HEK293 (cell line): ENCODE data around the gene MLF2.
"Not testable (repeated sequence)": the region's sequence is repeated elsewhere in the genome, so short reads cannot be mapped to it uniquely, and the experiment has no call there.

ENCODE experiments used
- CTCF ChIA-PET: fragments of 350-600 bp; formaldehyde crosslinking; extraction: SDS; loops from one replicate; lab custom pipeline; 2021; ENCODE audit warnings: antibody characterized with exemption; lab: Yijun Ruan, JAX
- POLR2A ChIA-PET: fragments of 300-600 bp; formaldehyde crosslinking; extraction: SDS; loops from one replicate; lab custom pipeline; 2020; ENCODE audit warnings: antibody characterized with exemption, inconsistent platforms; lab: Yijun Ruan, JAX
- H3K27ac ChIP-seq: fragments of 200-500 bp; sonication (Bioruptor generic); 2 replicates; pipeline ENCODE4 v1.5.1; 2014; ENCODE audit warnings: low read depth, low read length, control low read depth, inconsistent platforms; ENCODE audit errors: extremely low read depth
- H3K36me3 ChIP-seq, 2 experiments: fragments of 200-500 bp in 1 of 2; sonication (Bioruptor generic) in 1 of 2; 1 replicate in 1 of 2; 2 replicates in 1 of 2; pipeline ENCODE4 v1.5.1; 2014 to 2017; ENCODE audit warnings: inconsistent platforms in 2 of 2, low read length in 2 of 2; ENCODE audit not compliant: control insufficient read depth in 2 of 2, insufficient read depth in 1 of 2
- H3K4me1 ChIP-seq: fragments of 200-500 bp; sonication (Bioruptor generic); 2 replicates; pipeline ENCODE4 v1.5.1; 2014; ENCODE audit warnings: mild to moderate bottlenecking, low read length, inconsistent platforms; ENCODE audit not compliant: control insufficient read depth, insufficient read depth
- H3K4me3 ChIP-seq: 2 replicates; pipeline ENCODE4 v1.5.1; 2011; ENCODE audit warnings: low read depth, mild to moderate bottlenecking, control low read depth, low read length, moderate library complexity
- H3K9me3 ChIP-seq: fragments of 200-500 bp; sonication (Bioruptor generic); 2 replicates; pipeline ENCODE4 v1.5.1; 2014; ENCODE audit warnings: low read depth, low read length, inconsistent platforms; ENCODE audit not compliant: control insufficient read depth, insufficient read depth
- SP2 ChIP-seq: fragments of 450-650 bp; formaldehyde crosslinking; IDR thresholded peaks from 2 replicates; pipeline ENCODE4 v1.5.1; 2016; ENCODE audit warnings: missing biosample characterization, missing genetic modification characterization
- TRIM28 ChIP-seq: IDR thresholded peaks from 2 replicates; pipeline ENCODE4 v1.6.1; 2011; ENCODE audit warnings: low read length, control low read depth, borderline replicate concordance
- ZBTB48 ChIP-seq: fragments of 450-650 bp; formaldehyde crosslinking; IDR thresholded peaks from 2 replicates; pipeline ENCODE4 v1.5.1; 2016; ENCODE audit warnings: missing biosample characterization, missing genetic modification characterization
- ZBTB8A ChIP-seq: fragments of 450-650 bp; formaldehyde crosslinking; IDR thresholded peaks from 2 replicates; pipeline ENCODE4 v1.5.1; 2016; ENCODE audit warnings: missing biosample characterization, missing genetic modification characterization
- ZNF133 ChIP-seq: fragments of 450-650 bp; formaldehyde crosslinking; IDR thresholded peaks from 2 replicates; pipeline ENCODE4 v1.5.1; 2016; ENCODE audit warnings: missing biosample characterization, missing genetic modification characterization
- ZNF214 ChIP-seq: fragments of 450-650 bp; formaldehyde crosslinking; IDR thresholded peaks from 2 replicates; pipeline ENCODE4 v1.5.1; 2017; ENCODE audit warnings: missing biosample characterization, mild to moderate bottlenecking, missing genetic modification characterization, borderline replicate concordance
- ZNF223 ChIP-seq: fragments of 450-650 bp; formaldehyde crosslinking; IDR thresholded peaks from 2 replicates; pipeline ENCODE4 v1.5.1; 2016; ENCODE audit warnings: missing biosample characterization, missing genetic modification characterization
- ZNF274 ChIP-seq, 2 experiments: fragments of 200-500 bp in 1 of 2; fragments of 450-650 bp in 1 of 2; sonication (Bioruptor generic) in 1 of 2; formaldehyde crosslinking in 1 of 2; IDR thresholded peaks; 2 replicates each; pipeline versions ENCODE4 v1.5.1 to v1.6.1; 2014 to 2016; ENCODE audit warnings: borderline replicate concordance in 1 of 2, inconsistent platforms in 1 of 2, low read length in 1 of 2, missing biosample characterization in 1 of 2, missing genetic modification characterization in 1 of 2
- ZNF529 ChIP-seq: fragments of 450-650 bp; formaldehyde crosslinking; IDR thresholded peaks from 2 replicates; pipeline ENCODE4 v1.5.1; 2017; ENCODE audit warnings: missing genetic modification characterization, missing biosample characterization; ENCODE audit not compliant: insufficient replicate concordance
- ZNF747 ChIP-seq: fragments of 450-650 bp; formaldehyde crosslinking; IDR thresholded peaks from 2 replicates; pipeline ENCODE4 v1.5.1; 2016; ENCODE audit warnings: missing biosample characterization, missing genetic modification characterization
- TF ChIP-seq, protein P1 (sequence below): fragments of 450-650 bp; formaldehyde crosslinking; IDR thresholded peaks from 2 replicates; pipeline ENCODE4 v1.5.1; 2016; ENCODE audit warnings: missing biosample characterization, missing genetic modification characterization
- TF ChIP-seq, protein P2 (sequence below): fragments of 450-650 bp; formaldehyde crosslinking; IDR thresholded peaks from 2 replicates; pipeline ENCODE4 v1.5.1; 2017; ENCODE audit warnings: missing biosample characterization, missing genetic modification characterization
- TF ChIP-seq, protein P3 (sequence below): fragments of 450-650 bp; formaldehyde crosslinking; conservative IDR thresholded peaks from 2 replicates; pipeline ENCODE4 v1.5.1; 2016; ENCODE audit warnings: low read depth, missing biosample characterization, missing genetic modification characterization
- TF ChIP-seq, protein P4 (sequence below): fragments of 450-650 bp; formaldehyde crosslinking; IDR thresholded peaks from 2 replicates; pipeline ENCODE4 v1.5.1; 2016; ENCODE audit warnings: missing biosample characterization, missing genetic modification characterization
- TF ChIP-seq, protein P5 (sequence below): fragments of 450-650 bp; formaldehyde crosslinking; IDR thresholded peaks from 2 replicates; pipeline ENCODE4 v1.5.1; 2017; ENCODE audit warnings: missing biosample characterization, missing genetic modification characterization
- TF ChIP-seq, protein P6 (sequence below): fragments of 450-650 bp; formaldehyde crosslinking; IDR thresholded peaks from 2 replicates; pipeline ENCODE4 v1.5.1; 2016; ENCODE audit warnings: missing biosample characterization, missing genetic modification characterization

Gene MLF2

DNA sequence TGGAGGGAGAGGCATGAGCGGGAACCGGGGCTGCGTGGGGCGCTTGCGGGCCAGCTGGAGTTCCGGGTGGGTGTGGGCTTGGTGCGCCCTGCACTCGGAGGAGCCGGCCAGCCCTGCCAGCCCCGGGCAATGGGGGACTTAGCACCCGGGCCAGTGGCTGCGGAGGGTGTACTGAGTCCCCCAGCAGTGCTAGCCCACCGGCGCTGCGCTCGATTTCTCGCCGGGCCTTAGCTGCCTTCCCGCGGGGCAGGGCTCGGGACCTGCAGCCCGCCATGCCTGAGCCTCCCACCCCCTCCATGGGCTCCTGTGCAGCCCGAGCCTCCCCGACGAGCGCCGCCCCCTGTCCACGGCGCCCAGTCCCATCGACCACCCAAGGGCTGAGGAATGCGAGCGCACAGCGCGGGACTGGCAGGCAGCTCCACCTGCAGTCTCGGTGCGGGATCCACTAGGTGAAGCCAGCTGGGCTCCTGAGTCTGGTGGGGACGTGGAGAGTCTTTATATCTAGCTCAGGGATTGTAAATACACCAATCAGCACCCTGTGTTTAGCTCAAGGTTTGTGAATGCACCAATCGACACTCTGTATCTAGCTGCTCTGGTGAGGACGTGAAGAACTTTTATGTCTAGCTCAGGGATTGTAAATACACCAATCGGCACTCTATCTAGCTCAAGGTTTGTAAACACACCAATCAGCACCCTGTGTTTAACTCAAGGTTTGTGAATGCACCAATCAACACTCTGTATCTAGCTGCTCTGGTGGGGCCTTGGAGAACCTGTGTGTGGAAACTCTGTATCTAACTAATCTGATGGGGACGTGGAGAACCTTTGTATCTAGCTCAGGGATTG, 36.7 kb downstream of the MLF2 start:
- H3K4me3 ChIP-seq, H3K36me3 ChIP-seq, H3K4me1 ChIP-seq, CTCF ChIA-PET, H3K27ac ChIP-seq, H3K9me3 ChIP-seq: not testable (repeated sequence)
- TF ChIP-seq SP2 (tag by site-specific recombination), result peak; percentile 11; the same call in 1 of the 2 replicates
- POLR2A ChIA-PET, result interaction anchor here (0.8 kb wide), 1 partner anchor 61 kb away, joined by 3 read pairs; no protein-coding TSS in a partner anchor

DNA sequence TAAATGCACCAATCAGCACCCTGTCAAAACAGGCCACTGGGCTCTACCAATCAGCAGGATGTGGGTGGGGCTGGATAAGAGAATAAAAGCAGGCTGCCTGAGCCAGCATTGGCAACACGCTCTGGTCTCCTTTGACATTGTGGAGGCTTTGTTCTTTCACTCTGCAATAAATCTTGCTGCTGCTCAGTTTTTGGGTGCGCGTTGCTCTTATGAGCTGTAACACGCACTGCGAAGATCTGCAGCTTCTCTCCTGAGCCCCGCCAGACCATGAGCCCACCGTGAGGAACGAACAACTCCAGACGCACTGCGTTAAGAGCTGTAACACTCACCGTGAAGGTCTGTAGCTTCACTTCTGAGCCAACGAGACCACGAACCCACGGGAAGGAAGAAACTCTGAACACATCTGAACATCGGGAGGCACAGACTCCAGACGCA, 44.0 kb downstream of the MLF2 start:
- Histone ChIP-seq H3K36me3 (no peaks in the 10 kb centered on the region), H3K9me3 (no peaks in the 10 kb centered on the region), H3K27ac (no peak overlapping the region), H3K4me3 (no peak overlapping the region), H3K4me1 (no peaks in the 10 kb centered on the region)
- no peak for TF ChIP-seq ZNF223 (tag by site-specific recombination)
- no peak for TF ChIP-seq ZNF133 (tag by site-specific recombination)
- TF ChIP-seq, protein P1, sequence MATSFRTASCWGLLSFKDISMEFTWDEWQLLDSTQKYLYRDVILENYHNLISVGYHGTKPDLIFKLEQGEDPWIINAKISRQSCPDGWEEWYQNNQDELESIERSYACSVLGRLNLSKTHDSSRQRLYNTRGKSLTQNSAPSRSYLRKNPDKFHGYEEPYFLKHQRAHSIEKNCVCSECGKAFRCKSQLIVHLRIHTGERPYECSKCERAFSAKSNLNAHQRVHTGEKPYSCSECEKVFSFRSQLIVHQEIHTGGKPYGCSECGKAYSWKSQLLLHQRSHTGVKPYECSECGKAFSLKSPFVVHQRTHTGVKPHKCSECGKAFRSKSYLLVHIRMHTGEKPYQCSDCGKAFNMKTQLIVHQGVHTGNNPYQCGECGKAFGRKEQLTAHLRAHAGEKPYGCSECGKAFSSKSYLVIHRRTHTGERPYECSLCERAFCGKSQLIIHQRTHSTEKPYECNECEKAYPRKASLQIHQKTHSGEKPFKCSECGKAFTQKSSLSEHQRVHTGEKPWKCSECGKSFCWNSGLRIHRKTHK, result no peak
- TF ChIP-seq, protein P2, sequence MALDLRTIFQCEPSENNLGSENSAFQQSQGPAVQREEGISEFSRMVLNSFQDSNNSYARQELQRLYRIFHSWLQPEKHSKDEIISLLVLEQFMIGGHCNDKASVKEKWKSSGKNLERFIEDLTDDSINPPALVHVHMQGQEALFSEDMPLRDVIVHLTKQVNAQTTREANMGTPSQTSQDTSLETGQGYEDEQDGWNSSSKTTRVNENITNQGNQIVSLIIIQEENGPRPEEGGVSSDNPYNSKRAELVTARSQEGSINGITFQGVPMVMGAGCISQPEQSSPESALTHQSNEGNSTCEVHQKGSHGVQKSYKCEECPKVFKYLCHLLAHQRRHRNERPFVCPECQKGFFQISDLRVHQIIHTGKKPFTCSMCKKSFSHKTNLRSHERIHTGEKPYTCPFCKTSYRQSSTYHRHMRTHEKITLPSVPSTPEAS (tag by site-specific recombination), result no peak
- no peak for TF ChIP-seq ZNF529
- TF ChIP-seq, protein P3, sequence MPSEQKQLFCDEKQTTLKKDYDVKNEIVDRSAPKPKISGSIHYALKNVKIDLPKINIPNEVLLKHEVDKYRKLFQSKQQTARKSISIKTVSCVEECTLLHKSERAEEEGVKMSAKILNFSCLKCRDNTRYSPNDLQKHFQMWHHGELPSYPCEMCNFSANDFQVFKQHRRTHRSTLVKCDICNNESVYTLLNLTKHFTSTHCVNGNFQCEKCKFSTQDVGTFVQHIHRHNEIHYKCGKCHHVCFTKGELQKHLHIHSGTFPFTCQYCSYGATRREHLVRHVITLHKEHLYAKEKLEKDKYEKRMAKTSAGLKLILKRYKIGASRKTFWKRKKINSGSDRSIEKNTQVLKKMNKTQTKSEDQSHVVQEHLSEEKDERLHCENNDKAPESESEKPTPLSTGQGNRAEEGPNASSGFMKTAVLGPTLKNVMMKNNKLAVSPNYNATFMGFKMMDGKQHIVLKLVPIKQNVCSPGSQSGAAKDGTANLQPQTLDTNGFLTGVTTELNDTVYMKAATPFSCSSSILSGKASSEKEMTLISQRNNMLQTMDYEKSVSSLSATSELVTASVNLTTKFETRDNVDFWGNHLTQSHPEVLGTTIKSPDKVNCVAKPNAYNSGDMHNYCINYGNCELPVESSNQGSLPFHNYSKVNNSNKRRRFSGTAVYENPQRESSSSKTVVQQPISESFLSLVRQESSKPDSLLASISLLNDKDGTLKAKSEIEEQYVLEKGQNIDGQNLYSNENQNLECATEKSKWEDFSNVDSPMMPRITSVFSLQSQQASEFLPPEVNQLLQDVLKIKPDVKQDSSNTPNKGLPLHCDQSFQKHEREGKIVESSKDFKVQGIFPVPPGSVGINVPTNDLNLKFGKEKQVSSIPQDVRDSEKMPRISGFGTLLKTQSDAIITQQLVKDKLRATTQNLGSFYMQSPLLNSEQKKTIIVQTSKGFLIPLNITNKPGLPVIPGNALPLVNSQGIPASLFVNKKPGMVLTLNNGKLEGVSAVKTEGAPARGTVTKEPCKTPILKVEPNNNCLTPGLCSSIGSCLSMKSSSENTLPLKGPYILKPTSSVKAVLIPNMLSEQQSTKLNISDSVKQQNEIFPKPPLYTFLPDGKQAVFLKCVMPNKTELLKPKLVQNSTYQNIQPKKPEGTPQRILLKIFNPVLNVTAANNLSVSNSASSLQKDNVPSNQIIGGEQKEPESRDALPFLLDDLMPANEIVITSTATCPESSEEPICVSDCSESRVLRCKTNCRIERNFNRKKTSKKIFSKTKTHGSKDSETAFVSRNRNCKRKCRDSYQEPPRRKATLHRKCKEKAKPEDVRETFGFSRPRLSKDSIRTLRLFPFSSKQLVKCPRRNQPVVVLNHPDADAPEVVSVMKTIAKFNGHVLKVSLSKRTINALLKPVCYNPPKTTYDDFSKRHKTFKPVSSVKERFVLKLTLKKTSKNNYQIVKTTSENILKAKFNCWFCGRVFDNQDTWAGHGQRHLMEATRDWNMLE (tag by site-specific recombination), result no peak
- no peak for TF ChIP-seq ZBTB48 (tag by site-specific recombination)
- TF ChIP-seq ZBTB8A, result no peak
- TF ChIP-seq ZNF214, result no peak
- TF ChIP-seq, protein P4, sequence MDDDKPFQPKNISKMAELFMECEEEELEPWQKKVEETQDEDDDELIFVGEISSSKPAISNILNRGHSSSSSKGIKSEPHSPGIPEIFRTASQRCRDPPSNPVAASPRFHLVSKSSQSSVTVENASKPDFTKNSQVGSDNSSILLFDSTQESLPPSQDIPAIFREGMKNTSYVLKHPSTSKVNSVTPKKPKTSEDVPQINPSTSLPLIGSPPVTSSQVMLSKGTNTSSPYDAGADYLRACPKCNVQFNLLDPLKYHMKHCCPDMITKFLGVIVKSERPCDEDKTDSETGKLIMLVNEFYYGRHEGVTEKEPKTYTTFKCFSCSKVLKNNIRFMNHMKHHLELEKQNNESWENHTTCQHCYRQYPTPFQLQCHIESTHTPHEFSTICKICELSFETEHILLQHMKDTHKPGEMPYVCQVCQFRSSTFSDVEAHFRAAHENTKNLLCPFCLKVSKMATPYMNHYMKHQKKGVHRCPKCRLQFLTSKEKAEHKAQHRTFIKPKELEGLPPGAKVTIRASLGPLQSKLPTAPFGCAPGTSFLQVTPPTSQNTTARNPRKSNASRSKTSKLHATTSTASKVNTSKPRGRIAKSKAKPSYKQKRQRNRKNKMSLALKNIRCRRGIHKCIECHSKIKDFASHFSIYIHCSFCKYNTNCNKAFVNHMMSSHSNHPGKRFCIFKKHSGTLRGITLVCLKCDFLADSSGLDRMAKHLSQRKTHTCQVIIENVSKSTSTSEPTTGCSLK (tag by site-specific recombination), result no peak
- TF ChIP-seq, protein P5, sequence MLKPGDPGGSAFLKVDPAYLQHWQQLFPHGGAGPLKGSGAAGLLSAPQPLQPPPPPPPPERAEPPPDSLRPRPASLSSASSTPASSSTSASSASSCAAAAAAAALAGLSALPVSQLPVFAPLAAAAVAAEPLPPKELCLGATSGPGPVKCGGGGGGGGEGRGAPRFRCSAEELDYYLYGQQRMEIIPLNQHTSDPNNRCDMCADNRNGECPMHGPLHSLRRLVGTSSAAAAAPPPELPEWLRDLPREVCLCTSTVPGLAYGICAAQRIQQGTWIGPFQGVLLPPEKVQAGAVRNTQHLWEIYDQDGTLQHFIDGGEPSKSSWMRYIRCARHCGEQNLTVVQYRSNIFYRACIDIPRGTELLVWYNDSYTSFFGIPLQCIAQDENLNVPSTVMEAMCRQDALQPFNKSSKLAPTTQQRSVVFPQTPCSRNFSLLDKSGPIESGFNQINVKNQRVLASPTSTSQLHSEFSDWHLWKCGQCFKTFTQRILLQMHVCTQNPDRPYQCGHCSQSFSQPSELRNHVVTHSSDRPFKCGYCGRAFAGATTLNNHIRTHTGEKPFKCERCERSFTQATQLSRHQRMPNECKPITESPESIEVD (tag by site-specific recombination), result no peak
- no peak for TF ChIP-seq TRIM28
- TF ChIP-seq ZNF274 (IDR thresholded peaks at IDR 0.05; ENCODE audit: low read length), result no peak
- no peak for TF ChIP-seq ZNF274 (tag by site-specific recombination; IDR thresholded peaks at IDR 0.05; ENCODE audit: borderline replicate concordance)
- no peak for TF ChIP-seq ZNF747
- TF ChIP-seq, protein P6, sequence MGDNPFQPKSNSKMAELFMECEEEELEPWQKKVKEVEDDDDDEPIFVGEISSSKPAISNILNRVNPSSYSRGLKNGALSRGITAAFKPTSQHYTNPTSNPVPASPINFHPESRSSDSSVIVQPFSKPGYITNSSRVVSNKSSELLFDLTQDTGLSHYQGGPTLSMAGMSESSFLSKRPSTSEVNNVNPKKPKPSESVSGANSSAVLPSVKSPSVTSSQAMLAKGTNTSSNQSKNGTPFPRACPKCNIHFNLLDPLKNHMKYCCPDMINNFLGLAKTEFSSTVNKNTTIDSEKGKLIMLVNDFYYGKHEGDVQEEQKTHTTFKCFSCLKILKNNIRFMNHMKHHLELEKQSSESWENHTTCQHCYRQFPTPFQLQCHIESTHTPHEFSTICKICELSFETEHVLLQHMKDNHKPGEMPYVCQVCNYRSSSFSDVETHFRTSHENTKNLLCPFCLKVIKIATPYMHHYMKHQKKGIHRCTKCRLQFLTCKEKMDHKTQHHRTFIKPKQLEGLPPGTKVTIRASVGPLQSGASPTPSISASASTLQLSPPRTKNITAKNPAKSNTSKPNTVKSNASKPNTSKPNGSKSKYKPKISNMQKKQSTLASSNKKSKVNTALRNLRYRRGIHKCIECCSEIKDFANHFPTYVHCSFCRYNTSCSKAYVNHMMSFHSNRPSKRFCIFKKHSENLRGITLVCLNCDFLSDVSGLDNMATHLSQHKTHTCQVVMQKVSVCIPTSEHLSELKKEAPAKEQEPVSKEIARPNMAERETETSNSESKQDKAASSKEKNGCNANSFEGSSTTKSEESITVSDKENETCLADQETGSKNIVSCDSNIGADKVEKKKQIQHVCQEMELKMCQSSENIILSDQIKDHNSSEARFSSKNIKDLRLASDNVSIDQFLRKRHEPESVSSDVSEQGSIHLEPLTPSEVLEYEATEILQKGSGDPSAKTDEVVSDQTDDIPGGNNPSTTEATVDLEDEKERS, result no peak
- CTCF ChIA-PET, result interaction anchor here (1.3 kb wide), 1 partner anchor 12 kb away, joined by 3 read pairs; no protein-coding TSS in a partner anchor
- POLR2A ChIA-PET, result interaction anchor here (0.9 to 2.2 kb wide), 3 partner anchors 10 to 15 kb away, joined by 3 to 8 read pairs (median 3); no protein-coding TSS in a partner anchor
